Tibial nerve (tissue), 4 donors: ENCODE measurements around the gene CTAG1B. TPM values are rescaled to one million over a fixed set of nuclear protein-coding genes. Genes with fewer than 3 reads are reported as not detected.
"Not testable (repeated sequence)": the region's sequence is repeated elsewhere in the genome, so short reads cannot be mapped to it uniquely, and the experiment has no call there.

Source experiments
- DNase-seq, 2 donors: peaks; one replicate each; pipeline ENCODE4 v3.0.0-alpha.2; 2019; ENCODE audit warnings: low spot score in 2 of 2
- H3K27ac ChIP-seq, 4 donors: fragments of 200-600 bp; sonication (generic) in 3 of 4; one replicate each; pipeline ENCODE4 v1.5.1; 2017 to 2019; ENCODE audit warnings: mild to moderate bottlenecking in 1 of 4
- H3K27me3 ChIP-seq, 2 donors: fragments of 200-600 bp; sonication (generic) in 1 of 2; one replicate each; pipeline versions ENCODE4 v1.5.1 to v1.6.0; 2017 to 2019
- H3K36me3 ChIP-seq, 3 donors: fragments of 200-600 bp; sonication (generic); one replicate each; pipeline ENCODE4 v1.5.1; 2018 to 2019
- H3K4me1 ChIP-seq, 4 donors: fragments of 200-600 bp; sonication (generic) in 3 of 4; one replicate each; pipeline ENCODE4 v1.5.1; 2017 to 2019
- H3K4me3 ChIP-seq, 4 donors: fragments of 200-600 bp; sonication (generic) in 3 of 4; one replicate each; pipeline ENCODE4 v1.5.1; 2017 to 2019; ENCODE audit warnings: mild to moderate bottlenecking in 1 of 4, moderate library complexity in 1 of 4
- H3K9me3 ChIP-seq, 4 donors: fragments of 200-600 bp; sonication (generic) in 3 of 4; one replicate each; pipeline ENCODE4 v1.5.1; 2017 to 2019
- EP300 ChIP-seq, 2 donors: sonication (generic); formaldehyde crosslinking; IDR thresholded peaks; one replicate each; pipeline ENCODE4 v1.6.1; 2017; ENCODE audit warnings: antibody characterized with exemption in 2 of 2, mild to moderate bottlenecking in 1 of 2
- POLR2A ChIP-seq, 2 donors: fragments of 450-650 bp; IDR thresholded peaks; one replicate each; pipeline ENCODE4 v1.6.1; 2017; ENCODE audit warnings: antibody characterized with exemption in 2 of 2, mild to moderate bottlenecking in 2 of 2, moderate library complexity in 2 of 2
- WGBS, 2 donors: methylation state at CpG; one replicate each; pipeline ENCODE4 v1.1.5; 2018; 5-methylcytosine and 5-hydroxymethylcytosine counted together
- total RNA-seq, 4 donors: library from RNA; depleted of rRNA; stranded (reverse); fragments of >200 nt; gene quantifications; one replicate each; pipeline ENCODE4 v1.1.0, GENCODE V29; 2016
- TF ChIP-seq, protein P1 (sequence below), 5 experiments: fragments of 200-600 bp in 3 of 5; fragments of 450-650 bp in 2 of 5; sonication (generic) in 3 of 5; IDR thresholded peaks; one replicate each; pipeline ENCODE4 v1.5.1; 2016 to 2019; ENCODE audit warnings: antibody characterized with exemption in 5 of 5, mild to moderate bottlenecking in 3 of 5, moderate library complexity in 2 of 5

CTAG1B gene
- total RNA-seq, 4 donors from 2014 or later: not detected

DNA sequence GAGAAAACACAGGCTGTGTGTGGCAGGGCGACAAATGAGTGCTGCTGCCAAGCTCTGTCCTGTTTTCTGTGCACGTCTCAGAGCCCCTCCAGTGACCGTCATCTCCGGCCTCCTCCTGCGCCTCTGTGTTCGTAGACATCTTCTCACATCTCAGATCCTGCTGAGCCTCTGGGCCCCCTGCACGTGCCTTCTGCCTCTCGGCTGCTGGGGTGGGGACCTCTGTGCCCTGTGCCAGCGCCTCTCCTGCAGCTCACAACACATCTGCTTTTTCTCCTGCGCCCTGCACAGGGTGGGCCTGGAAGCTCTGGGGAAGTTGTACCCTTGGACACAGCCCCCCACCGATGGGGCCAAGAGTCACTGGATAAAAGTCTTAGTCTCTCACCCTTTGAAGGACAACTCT, 36.7 kb upstream of the CTAG1B start:
- Histone ChIP-seq H3K36me3 (no peaks in the 10 kb centered on the region), H3K27ac (no peak overlapping the region), H3K4me3 (no peak overlapping the region), H3K4me1 (no peaks in the 10 kb centered on the region), H3K9me3 (no peaks in the 10 kb centered on the region), H3K27me3 (no peaks in the 10 kb centered on the region)
- 83 to 92% methylated on average over 10 to 11 of the region's 11 CpGs for WGBS, 2 donors
- DNase-seq: no peak
- TF ChIP-seq POLR2A (IDR thresholded peaks at IDR 0.05) (no peak), EP300 (IDR thresholded peaks at IDR 0.05) (no peak)
- TF ChIP-seq, protein P1, sequence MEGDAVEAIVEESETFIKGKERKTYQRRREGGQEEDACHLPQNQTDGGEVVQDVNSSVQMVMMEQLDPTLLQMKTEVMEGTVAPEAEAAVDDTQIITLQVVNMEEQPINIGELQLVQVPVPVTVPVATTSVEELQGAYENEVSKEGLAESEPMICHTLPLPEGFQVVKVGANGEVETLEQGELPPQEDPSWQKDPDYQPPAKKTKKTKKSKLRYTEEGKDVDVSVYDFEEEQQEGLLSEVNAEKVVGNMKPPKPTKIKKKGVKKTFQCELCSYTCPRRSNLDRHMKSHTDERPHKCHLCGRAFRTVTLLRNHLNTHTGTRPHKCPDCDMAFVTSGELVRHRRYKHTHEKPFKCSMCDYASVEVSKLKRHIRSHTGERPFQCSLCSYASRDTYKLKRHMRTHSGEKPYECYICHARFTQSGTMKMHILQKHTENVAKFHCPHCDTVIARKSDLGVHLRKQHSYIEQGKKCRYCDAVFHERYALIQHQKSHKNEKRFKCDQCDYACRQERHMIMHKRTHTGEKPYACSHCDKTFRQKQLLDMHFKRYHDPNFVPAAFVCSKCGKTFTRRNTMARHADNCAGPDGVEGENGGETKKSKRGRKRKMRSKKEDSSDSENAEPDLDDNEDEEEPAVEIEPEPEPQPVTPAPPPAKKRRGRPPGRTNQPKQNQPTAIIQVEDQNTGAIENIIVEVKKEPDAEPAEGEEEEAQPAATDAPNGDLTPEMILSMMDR (IDR thresholded peaks at IDR 0.05): no peak

DNA sequence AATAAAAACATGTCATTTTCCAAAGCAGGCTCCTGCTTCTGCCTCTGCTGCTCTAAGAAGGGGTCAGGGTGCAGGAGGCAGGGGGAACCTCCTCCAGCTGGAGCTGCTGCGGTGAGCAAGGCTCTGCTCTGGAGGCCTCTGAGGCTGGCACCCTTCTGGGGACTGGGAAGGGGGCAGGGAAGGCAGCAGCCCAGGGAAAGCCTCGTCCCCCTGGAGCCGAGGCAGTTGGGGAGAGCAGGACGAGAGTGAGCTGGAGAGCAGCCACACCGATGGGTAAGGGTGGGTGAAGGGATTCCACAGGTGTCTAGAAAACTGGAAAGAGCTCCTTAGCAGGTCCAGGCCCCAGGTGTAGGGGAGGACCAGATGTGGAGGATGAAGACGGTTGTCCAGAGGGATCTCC, 36.3 kb upstream of the CTAG1B start:
- Histone ChIP-seq H3K27ac (no peak overlapping the region), H3K4me3 (no peak overlapping the region), H3K27me3 (no peaks in the 10 kb centered on the region), H3K36me3 (no peaks in the 10 kb centered on the region), H3K4me1 (no peaks in the 10 kb centered on the region), H3K9me3 (no peaks in the 10 kb centered on the region)
- no peak for DNase-seq
- TF ChIP-seq EP300 (IDR thresholded peaks at IDR 0.05): no peak
- TF ChIP-seq, protein P1 (IDR thresholded peaks at IDR 0.05): no peak
- no peak for TF ChIP-seq POLR2A (IDR thresholded peaks at IDR 0.05)
- WGBS, 2 donors: 64 to 74% methylated on average over 6 of the region's 6 CpGs

DNA sequence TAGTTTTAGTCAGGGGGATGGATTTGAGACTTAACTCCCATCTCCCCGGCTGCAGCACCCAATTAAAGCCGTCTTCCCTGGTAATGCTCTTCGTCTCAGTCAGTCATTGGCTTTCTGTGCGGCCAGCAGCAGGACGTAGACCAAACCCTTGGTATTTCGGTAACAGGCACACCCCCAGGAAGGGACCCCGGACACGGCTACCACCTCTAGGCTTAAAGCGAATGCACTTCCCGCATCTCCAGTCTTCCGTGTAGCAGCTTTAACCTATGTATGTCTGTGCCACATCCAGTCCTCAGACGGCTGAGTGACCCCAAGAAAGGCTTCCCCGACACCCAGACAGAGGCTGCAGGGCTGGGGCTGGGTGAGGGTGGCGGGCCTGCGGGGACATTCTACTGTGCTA, 35.8 kb upstream of the CTAG1B start:
- WGBS, 2 donors: 80 to 89% methylated on average over 7 to 15 of the region's 15 CpGs
- Histone ChIP-seq H3K27ac (no peak overlapping the region), H3K36me3 (no peaks in the 10 kb centered on the region), H3K4me3 (no peak overlapping the region), H3K27me3 (no peaks in the 10 kb centered on the region), H3K4me1 (no peaks in the 10 kb centered on the region), H3K9me3 (no peaks in the 10 kb centered on the region)
- TF ChIP-seq, protein P1 (IDR thresholded peaks at IDR 0.05): no peak
- TF ChIP-seq POLR2A (IDR thresholded peaks at IDR 0.05) (no peak), EP300 (IDR thresholded peaks at IDR 0.05) (no peak)
- DNase-seq: no peak

DNA sequence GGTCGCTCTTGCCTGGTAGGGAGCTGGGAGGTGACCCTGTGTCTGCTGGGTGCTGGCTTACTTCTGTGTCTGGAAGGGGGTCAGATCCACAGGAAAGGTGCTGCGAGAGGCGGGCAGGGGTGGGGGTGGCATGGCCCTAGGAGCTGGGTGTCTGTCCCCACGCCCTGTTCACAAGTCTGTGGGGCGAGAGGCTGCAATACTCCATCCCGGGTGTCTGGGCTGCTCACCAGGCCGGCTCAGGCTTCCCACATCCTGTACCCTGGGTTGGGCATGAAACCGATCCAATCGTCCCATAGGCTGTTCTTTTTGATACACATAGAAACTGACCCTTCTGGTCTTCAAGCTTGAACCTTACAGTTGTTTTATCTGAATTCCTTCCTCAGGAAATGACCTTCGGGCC, 35.3 kb upstream of the CTAG1B start:
- H3K4me1 ChIP-seq: no peaks in the 10 kb centered on the region
- H3K27me3 ChIP-seq: no peaks in the 10 kb centered on the region
- WGBS, 2 donors: 69 to 83% methylated on average over 5 to 9 of the region's 10 CpGs
- H3K4me3 ChIP-seq: no peak overlapping the region
- TF ChIP-seq EP300 (IDR thresholded peaks at IDR 0.05) (no peak), POLR2A (IDR thresholded peaks at IDR 0.05) (no peak)
- TF ChIP-seq, protein P1 (IDR thresholded peaks at IDR 0.05): no peak
- DNase-seq: no peak
- H3K27ac ChIP-seq: no peak overlapping the region
- H3K36me3 ChIP-seq: no peaks in the 10 kb centered on the region
- H3K9me3 ChIP-seq: no peaks in the 10 kb centered on the region

DNA sequence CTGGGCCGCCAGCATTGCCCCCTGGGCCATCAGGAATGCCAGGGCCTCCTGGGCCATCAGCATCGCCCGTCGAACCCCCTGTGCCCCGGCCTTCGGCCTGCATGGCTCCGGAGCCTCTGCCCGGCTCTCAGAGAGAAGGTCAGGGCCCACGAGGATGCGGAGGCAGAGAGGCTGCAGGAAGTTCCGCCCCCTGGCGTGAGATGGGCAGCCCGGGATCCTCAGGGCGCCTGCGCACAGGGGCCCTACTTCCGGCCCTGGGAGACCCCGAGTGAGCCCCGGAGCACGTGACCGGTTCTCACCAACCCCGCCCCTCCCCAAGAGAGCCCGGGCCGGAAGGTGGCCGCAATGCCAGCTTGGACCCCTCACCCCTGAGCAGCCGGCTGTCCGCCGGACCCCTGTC, 34.3 kb upstream of the CTAG1B start, which contains the start of gene CTAG2:
Gene CTAG2 (minus strand): TSS at position 167 of the 400 bp plus-strand sequence. CDS start 64 bp downstream, at position 103.
- not testable (repeated sequence) for H3K4me1 ChIP-seq, H3K36me3 ChIP-seq, DNase-seq, H3K9me3 ChIP-seq, H3K27ac ChIP-seq, H3K4me3 ChIP-seq, H3K27me3 ChIP-seq
- no CpG with 5 or more reads among the region's 27 CpGs for WGBS, 2 donors

DNA sequence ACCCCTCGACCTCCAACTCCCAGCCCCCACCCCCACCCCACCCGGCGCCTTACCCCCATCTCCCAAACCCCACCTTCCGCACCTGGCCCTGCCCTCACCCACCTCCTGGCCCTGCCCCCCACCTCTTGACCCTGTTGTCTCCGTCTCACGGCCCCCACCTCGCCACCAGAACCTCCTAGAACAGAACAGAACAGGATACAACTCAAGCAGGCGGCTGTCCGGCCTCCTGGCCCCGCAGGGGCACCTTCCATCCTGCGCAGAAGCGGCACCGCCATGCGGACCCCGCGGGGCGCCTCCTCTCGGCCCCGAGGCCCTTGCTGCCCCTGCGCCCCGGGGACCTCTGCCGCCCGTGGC, 33.9 kb upstream of the CTAG1B start:
- H3K4me3 ChIP-seq: no peak overlapping the region
- TF ChIP-seq POLR2A (IDR thresholded peaks at IDR 0.05): no peak
- TF ChIP-seq, protein P1 (IDR thresholded peaks at IDR 0.05): no peak
- TF ChIP-seq EP300 (IDR thresholded peaks at IDR 0.05): no peak
- 89 to 93% methylated on average over 6 to 21 of the region's 23 CpGs for WGBS, 2 donors
- no peak overlapping the region for H3K27ac ChIP-seq
- no peaks in the 10 kb centered on the region for H3K27me3 ChIP-seq
- no peak for DNase-seq
- H3K36me3 ChIP-seq: no peaks in the 10 kb centered on the region
- H3K9me3 ChIP-seq: no peaks in the 10 kb centered on the region
- H3K4me1 ChIP-seq: no peaks in the 10 kb centered on the region
